GM21515 (cell line): ENCODE results near the gene ANKRD12.
A peak's percentile ranks its signal among the peaks of the same experiment; 100 is the strongest.

Source experiments
- ATAC-seq: cut with Tn5 transposase; IDR thresholded peaks from one replicate; pipeline ENCODE4 v1.9.1; 2021; ENCODE audit not compliant: unreplicated experiment

Gene ANKRD12

DNA sequence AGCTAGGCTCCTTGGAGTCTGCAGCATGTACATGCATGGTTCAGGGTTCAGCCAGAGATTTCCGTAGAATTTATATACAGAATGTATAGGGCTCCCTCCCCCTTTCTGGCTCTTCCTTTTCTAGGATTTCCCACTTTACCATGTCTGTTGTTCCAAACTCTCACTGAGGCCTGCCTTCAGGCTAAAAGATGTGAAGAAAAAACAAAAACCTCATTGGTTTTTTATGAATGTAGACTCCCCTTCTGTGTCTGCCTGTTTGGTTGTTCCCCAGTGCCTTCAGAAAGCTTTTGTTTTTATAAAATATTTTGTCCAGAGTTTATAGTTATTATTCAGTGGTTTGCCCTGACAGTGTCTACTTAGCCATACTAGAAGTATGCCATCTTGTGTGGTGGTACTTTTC is 30.5 kb upstream of the ANKRD12 start:
- ATAC-seq: no peak

DNA sequence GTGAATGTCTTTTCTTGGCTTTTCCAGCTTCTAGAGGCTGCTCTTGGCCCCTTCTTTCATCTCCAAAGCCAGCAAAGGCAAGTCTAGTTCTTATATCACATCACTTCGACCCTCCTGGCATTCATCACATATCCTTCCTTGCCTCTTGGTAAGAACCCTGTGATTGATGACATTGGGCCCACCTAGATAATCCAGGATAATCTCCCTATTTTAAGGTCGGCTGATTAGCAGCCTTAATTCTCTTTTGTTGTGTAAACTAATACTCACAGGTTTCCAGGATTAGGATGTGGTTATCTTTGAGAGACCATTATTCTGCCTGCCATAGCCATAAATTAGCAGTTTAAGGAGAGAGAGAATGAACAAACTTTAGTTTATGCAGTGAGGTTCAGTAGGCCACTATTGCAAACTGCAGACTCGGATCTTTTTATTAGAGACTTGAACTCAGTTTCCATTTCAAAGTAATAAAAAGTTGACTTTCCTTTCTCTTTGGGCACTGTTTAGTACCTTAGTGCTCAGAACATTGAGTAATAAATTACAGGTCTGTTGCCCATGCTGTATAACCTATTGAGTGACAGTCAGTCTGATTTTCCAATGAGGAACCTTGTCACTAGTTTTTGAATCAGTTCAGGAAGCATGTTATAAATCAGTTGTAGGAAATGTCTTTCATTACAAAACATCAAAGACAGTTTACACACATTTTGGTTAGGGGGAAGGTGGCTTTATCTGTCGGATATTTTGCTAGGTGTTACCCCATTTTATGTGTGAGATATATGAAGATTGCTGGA is 29.6 kb upstream of the ANKRD12 start:
- ATAC-seq: no peak

DNA sequence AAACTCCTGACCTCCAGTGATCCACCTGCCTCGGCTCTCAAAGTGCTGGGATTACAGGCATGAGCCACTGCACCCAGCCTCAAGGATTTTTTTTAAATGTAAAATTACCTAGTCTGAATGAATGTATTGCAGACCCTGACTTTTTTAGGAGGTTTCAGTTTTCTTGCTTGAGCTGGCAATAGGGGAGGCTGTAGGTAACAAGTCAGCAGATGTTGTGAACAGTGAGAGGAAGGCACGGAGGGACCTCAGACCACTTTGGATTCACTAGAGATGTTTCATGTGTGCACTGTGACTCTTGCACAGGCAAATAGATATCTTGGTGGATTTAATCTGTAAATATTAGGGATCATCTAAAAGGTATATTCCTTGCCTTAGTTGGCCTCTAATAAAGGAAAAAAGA is 27.7 kb upstream of the ANKRD12 start:
- ATAC-seq: no peak

DNA sequence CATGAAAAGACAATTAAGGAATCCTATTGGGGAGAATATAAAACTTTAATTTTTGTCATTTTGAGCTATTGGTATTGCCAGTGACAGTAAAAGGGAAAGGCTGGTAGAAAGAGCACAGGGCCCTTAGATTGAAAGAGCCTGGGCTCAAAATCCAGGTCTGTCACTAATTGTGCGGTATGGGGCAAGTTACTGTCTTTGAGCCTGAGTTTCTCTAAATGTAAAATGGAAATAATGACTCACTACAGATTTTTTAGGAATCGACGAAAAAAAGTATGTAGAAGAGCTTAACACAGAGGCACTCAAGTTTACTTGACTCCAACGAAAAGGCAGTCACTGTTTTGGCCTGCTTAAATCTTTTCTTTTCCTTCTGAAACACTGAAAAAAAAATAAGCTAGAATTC is 27.1 kb upstream of the ANKRD12 start:
- ATAC-seq: no peak

DNA sequence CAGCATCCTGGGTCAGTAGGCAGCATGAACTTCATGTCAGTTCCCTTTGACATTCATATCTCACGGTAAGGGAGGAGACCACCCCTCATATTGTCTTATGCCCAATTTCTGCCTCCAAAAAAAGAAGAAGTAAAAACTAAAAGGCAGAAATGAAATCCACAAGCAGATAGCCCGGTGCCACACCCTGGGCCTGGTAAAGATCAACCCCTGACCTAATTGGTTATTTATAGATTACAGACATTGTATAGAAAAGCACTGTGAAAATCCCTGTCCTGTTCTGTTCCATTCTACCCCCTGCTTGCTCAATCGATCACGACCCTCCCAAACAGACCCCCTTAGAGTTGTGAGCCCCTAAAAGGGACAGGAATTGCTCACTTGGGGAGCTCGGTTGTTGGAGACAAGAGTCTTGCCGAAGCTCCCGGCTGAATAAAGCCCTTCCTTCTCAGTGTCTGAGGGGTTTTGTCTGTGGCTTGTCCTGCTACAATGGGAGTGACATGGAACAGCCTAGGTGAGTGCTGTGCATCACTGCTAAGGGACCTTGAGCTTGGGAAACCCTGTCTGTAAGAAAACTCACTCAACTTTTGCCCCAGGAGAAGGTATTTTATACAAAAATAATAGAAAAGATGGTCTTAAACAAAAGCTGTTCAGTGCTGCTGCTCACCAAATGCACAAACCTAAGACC is 23.0 kb upstream of the ANKRD12 start:
- no peak for ATAC-seq

DNA sequence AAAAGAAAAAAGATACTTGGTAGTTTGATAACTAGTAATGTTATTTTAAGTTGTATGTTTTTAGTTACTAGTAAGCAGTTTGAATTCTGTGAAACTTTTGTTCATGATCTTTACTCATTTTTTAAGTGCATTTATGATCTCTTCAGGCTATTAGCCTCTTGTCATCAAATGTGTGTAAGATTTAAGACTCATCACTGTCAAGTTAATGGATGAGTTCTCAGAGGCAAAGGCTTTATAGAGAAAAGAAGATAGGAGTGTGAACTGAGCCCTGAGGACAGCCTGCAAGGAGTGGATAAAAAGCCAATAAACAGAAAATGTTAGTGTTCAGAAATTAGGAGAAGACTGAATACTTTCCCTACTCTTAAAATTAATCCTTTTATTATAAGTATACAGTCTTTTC is 20.6 kb upstream of the ANKRD12 start:
- no peak for ATAC-seq

DNA sequence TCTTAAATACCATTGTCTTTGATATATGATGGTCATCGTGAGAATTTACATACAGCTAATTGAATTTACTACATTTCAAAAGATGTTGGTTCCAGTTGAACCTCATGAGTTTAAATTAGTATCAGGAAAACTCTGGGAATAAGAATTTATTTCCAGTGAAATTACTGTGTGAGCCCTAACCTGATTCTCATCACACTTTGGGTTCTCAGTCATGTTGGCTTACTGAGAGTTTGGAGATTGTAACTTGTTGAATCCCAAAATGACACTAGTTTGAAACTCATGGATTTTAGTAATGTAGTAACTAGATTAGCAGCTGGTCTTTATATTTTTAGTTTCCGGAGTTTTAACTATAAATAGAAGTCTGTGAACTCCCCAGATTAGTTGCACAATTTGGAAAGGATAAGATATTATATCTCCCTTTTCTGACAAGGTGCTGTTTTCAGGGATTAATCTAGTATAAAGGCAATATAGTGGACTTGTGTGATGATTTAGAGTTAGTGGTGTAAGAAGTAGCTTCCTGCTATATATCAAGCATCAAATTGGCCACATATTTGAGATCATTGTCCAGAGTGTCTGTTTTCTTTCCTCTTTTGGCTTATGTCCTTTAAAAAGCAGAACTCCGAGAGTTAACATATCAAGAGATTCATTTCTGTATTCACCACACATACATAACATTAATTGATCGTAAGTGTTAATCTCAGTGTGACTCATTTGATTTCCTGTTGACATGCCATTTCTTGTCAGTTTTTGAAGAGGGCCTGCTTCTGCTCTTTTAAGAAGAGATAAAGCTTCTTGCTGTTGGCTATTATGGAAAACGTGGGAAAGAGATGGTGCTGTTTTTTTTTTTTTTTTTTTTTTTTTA is 18.4 kb upstream of the ANKRD12 start:
- no peak for ATAC-seq

DNA sequence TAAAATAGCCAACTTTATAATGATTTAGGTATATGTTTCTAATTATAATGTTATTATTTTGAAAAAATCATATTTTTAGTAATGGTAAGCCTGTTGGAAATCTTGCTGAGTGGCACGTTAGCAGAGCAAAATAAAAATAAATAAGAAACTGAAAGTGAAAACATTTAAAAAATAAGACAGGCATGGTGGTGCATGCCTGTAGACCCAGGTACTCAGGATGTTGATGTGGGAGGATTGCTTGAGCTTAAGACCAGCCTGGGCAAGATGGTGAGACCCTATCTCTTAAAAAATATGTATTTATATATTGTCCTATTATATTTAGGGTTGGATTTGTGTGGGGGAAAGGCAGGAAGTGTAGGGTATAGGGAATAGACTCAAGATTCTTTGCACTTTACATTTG is 15.8 kb upstream of the ANKRD12 start:
- no peak for ATAC-seq

DNA sequence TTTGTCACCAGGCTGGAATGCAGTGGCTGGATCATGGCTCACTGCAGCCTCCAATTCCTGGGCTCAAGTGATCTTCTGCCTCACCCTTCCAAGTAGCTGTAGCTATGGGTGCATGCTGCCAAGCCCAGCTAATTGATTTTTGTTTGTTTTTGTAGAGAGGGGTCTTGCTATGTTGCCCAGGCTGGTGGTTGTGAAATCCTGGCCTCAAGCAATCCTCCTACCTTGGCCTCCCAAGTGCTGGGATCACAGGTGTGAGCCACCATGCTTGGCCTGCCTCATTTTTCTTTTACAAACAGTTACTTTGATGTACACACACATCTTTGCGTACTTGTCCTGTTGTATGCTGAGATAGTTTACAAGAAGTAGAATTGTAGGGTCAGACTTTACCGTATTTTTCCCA is 13.1 kb upstream of the ANKRD12 start:
- ATAC-seq: no peak

DNA sequence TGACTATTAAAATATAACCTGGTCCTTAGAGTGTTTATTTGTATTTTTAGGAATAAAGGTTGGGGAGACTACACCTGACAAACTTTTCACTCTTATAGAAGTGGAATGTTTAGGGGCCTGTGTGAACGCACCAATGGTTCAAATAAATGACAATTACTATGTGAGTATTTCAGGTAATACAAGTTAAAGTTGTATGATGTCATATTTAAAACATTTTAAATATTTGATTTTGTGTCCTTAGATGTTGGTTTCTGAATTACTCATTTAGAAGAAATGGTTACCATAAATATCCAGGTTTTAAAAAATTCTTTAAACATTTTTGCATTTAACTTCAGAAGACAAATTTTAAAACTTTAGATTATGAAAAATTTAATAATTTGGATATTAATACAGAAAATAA is 11.8 kb upstream of the ANKRD12 start:
- ATAC-seq: no peak

DNA sequence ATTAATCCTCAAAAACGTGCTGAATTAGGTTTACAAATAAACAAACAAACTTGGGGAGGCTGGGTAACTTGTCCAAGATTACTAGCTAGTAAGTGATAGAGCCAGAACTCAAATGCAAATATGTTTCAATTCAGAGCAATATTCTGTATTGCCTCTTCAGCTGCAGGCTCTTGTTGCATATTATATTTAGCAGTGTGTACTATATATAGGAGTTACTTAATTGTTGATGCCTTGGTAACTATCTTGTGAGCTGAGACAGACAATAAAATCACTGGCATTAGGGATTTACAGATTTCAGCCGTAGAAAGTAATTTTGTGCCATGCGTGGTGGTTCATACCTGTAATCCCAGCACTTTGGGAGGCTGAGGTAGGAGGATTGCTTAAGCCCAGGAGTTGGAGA is 10.2 kb upstream of the ANKRD12 start:
- no peak for ATAC-seq

DNA sequence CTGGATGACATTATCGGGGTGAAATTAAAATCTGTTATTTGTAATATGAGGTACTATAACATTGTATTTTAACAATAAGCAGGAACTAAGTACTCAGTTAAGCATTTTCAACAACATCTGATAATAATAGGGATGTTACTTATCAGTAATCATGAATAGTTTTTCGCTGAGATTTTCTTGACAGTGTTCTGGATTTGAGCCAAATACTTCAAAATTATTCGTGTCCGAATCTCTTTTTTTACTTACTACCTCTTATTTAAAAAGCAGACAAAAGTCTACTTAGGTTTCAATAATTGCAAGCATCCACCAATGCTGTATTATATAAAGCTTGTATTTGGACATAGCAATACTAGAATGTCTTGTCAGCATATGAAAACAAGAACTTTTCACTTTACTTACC is 6.4 kb upstream of the ANKRD12 start:
- no peak for ATAC-seq

DNA sequence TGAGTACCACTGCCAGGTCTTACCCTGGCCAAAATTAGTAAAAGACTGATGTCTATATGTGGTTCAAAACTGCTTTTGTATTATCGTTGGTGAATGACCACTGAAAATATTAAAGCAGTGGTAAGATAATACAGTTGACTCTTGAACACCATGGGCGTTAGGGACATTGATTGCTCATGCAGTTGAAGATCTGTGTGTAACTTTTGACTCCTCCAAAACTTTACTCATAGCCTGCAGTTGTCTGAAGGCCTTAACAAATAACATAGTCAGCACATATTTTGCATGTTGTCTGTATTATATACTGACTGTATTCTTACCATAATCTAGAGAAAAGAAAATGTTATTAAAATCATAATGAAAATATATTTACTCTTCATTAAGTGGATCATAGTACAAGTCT is 5.8 kb upstream of the ANKRD12 start:
- ATAC-seq: no peak

DNA sequence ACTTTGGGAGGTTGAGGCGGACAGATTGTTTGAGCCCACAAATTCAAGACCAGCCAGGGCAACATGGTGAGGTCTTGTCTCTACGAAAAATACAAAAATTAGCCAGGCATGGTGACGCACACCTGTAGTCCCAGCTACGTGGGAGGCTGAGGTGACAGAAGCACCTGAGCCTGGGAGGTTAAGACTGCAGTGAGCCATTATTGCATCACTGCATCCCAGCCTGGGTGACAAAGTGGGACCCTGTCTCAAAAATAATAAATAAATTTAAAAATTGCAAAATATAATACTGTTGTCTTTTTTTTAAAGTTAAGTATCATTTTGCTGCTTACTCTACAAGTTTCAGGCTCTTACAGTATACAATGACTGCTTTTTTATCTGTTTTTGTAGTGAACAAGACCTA is 4.0 kb upstream of the ANKRD12 start:
- ATAC-seq: no peak

DNA sequence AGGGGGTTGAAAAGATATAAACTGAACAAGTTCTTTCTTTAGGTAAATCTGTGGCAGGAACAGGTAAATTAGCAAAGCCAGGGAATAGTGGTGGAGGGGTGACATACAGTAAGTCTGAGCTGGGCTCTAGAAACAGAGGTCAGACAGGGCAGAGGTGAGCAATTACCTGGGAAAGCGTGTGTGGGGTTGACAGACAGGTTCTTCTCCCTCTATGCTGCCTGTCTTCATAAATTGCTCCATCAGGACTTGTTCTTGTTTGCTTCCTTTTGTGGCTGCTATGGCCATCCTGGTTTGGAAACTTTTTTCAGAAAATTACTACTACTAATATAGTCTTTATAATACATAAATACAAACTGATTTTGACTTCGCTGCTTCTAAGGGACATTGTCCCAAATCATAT is 3.4 kb upstream of the ANKRD12 start:
- ATAC-seq: no peak

DNA sequence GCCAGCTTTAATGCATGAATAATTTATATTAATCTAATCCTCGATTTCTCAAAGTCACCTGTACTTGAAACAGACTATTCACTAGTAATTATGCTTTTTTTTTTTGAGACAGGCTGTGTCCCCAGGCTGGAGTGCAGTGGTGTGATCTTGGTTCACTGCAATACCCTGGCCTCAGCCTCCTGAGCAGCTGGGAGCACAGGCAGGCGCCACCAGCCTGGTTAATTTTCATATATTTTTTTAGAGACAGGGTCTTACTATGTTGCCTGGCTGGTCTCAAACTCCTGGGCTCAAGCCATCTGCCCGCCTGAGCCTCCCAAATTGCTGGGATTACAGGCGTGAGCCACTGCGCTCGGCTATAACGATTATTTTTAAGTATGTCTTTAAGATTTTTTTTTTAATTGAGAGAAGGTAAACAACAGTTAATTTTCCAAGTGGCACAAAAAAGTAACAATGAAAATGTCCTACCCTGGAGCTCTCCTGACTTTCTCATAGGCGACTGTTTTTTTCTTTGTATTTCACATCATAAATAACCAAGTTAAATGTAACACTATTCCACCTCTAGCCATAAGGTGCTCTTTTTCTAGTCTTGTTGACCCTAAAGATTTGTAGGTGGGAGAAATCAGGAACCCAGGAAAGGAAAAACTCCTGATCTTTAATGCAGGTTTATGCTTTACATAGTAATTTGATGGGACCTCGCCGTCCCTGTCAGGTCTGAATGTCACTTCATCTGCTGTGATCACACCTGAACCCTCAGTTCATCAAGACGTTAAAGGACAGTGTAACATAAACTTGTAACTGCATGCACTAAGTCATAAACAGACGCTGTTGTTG is 1.3 kb upstream of the ANKRD12 start:
- no peak for ATAC-seq

DNA sequence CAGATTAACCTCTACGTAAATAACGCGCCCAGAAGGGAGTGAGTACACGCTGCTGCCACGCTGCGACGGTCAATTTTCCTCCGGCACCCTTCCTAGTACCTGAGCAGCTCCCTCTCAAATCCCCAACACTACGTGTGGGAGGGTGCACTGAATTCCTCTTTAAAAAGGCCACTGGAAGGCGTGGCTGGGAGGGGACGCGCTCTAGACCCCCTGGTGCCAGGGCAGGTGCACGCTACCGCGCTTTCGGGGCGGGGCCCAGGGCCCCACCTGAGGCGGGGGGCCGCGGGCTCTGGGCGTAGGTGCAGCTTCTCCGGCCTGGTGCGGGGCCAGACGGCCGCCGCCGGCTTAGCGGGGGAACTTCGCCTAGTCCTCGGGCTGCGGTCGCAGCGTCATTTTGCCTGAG is 668 bp upstream of the ANKRD12 start:
- ATAC-seq: peak; percentile 24

DNA sequence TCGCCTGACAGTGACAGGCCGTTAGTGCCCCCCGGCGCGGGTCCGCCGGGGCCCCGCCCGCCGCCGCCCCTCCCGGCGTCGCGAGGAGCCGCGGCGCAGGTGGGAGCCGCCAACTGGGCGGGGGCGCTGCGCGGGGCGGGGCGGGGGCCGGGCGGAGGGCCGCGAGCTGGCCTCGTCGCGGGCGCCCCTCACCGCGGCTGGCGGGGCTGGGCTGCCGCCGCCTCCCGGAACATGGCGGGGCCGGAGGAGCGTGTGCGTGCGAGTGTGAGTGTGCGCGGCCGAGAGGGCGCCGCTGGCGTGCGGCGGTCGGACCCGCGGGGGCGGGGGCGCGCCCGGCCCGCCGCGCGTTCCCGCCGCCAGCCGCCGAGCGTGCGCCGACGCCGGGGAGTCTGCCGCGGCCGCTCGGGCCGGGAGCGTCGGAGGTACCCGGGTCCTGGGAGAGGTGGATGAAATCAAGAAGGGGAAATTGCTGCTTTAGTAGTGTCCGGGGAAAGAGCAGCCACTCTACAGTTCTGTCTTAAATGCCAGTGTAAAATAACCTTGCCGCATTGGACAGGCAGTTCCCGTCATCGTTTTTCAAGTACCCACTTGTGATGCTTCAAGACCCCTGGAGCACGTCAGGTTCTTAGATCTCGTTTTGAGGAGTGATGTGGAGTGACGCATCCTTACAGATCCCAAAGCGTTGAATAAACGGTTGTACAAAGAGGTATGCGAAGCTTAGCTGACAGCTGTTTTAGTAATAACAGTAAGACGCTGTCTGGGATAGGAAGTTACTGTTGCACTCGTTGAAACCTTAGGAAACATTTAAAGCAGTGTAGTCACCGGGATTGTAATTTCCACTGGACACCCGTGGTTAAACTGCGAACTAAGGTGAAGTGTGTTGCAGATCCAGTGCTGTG is 836 bp downstream of the ANKRD12 start:
- ATAC-seq: peak; percentile 36

DNA sequence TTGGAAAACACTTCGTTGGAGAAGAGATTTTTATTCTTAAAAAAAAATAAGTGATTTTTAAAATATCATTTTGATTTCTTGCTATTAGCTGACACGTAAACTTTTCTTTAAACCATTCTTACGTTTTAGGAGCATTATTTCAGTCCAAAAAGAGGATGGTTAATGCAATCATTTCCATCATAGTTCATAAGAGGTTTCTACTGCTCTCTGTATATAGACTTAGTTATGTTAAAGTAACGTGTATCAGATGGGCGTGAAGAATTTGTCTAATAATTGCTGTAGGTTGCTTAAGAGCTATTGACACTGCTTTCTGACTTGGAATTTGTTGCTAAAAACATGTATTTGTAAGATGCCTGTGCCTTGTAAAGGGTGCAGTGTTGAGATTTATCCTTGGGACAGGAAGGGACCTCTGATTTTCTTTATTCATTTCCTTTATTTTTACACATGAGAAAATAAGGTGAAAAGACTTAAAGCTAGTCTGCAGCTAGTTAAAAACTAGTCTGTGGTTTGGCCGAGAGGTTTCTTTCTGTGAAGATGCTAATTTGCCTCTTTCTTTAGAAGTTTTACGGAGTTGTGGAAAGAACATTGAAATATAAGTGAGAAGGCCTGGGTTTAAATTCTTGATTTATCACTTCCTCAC is 2.9 kb downstream of the ANKRD12 start:
- ATAC-seq: no peak
